H4 (cell line): ENCODE results near the gene SLC7A6. TPM values are rescaled to one million over a fixed set of nuclear protein-coding genes. Genes with fewer than 3 reads are reported as not detected.

ENCODE experiments used
- DNase-seq: peaks from one replicate; pipeline ENCODE4 v3.0.0-alpha.2; 2015; ENCODE audit warnings: low spot score
- total RNA-seq: library from RNA; depleted of rRNA; stranded (reverse); fragments of >200 nt; shearing (Covaris generic); gene quantifications from 2 replicates; pipeline ENCODE4 v1.2.3, GENCODE V29; 2014

Gene SLC7A6
- total RNA-seq, 1 experiment from 2014 or later, result 20.7 TPM

DNA sequence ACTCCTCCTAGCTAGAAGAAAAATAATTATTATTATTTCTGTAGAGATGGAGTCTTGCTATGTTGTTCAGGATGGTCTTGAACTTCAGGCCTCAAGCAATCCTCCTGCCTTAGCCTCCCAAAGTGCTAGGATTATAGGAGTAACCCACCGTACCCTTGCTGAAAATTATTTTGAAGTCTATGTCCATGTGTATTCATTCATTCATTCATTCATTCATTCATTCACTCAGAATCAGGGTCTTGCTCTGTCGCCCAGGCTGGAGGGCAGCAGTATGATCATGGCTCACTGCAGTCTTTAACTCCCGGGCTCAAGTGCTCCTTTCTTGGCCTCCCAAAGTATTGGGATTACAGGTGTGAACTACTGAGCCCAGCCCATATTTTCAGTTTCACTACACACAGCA lies 42.3 kb downstream of the SLC7A6 start:
- no peak for DNase-seq

DNA sequence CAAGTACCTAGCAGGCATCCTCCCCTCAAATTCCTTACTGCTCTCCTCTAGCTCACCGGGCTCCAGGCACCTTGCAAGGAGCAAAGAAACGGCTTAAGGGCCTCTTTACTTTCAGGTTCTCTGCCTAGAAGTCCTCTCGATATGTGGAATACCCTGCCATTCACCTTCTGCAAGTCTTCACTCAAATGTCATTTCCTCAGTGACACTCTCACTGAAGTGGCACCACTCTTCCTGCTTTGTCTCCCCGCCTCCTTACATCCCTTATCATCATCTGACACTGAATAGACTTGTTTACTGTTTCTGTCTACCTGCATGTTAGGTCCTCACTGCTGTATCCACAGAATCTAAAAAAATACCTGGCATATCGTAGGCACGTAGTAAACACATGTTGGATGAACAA lies 45.5 kb downstream of the SLC7A6 start:
- DNase-seq, result no peak

DNA sequence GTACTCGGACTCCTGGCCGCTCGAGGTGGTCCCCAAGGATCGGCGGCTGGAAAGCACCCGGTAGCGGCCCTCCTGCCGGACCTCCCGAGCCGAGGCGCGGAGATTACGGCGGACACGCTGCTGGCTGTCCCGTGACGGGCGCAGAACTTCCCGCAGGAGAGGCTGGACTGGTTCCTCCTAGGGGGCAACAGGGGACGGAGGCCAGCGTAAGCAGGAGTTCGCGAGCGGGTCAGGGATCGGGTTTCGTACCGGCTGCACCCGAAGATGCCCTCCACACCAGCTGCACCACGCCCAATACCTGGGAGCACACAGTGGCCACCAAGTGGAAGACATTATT lies 46.1 kb downstream of the SLC7A6 start:
- no peak for DNase-seq

DNA sequence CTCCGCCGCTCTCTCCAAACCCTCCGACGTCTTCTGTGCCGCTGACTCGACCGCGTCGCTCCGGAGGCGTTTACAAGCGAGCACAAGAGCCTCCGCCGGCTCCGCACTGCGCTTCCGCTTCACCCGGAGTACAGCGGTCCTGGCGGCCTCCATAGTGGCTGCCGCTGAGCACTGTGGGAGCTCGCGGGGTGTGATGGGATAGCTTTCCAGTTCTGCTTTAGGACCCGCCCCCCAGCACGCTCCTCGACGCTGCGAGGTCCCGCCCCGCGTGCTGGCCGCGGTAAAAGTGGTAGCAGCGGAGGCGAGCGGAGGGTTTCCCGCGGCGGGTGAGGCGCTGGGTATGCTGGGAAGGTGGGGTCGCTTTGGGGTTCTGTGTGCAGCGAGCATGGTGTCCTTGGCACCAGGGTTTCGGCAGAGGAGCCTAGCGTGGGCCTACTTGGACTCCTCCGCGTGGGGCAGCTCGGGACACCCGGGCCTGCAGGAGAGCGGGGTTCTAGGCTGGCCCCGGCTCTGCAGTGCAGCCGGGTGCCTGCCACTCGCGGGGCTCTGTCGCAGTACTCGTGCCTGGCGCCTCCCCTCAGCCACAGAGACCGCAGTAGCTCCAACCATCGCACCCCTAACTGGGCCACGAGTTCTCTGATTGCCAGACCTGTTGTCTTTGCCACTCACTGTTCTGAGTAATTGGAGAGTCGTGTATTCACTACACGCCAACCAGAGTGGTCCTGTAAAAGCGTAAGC lies 46.6 kb downstream of the SLC7A6 start, which contains the start of the genes PRMT7 and SLC7A6OS:
Gene PRMT7 (plus strand): TSS at position 246 of the 738 bp plus-strand sequence. CDS start 4,961 bp downstream, outside the sequence.
Gene SLC7A6OS (minus strand): TSS at position 173 of the 738 bp plus-strand sequence. CDS start 20 bp downstream, at position 153.
- peak; percentile 84 for DNase-seq

DNA sequence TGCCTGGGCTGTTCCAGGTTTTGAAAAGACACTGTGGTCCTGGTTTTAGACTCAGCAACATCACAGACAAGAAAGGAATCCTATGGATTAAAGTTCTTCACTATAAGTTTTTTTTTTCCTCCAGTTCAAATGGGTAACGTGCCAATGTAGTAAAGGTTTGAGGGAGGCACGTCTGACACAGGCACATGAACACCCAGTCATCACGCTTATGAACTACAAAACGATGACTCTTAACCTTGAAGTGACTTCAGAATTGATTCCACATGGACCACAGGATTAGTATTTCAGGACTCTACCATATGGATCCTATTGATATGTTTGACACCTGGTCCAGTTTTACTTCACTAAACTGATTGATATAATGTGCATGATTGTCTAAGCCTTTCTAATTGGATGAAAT lies 48.8 kb downstream of the SLC7A6 start:
- no peak for DNase-seq

DNA sequence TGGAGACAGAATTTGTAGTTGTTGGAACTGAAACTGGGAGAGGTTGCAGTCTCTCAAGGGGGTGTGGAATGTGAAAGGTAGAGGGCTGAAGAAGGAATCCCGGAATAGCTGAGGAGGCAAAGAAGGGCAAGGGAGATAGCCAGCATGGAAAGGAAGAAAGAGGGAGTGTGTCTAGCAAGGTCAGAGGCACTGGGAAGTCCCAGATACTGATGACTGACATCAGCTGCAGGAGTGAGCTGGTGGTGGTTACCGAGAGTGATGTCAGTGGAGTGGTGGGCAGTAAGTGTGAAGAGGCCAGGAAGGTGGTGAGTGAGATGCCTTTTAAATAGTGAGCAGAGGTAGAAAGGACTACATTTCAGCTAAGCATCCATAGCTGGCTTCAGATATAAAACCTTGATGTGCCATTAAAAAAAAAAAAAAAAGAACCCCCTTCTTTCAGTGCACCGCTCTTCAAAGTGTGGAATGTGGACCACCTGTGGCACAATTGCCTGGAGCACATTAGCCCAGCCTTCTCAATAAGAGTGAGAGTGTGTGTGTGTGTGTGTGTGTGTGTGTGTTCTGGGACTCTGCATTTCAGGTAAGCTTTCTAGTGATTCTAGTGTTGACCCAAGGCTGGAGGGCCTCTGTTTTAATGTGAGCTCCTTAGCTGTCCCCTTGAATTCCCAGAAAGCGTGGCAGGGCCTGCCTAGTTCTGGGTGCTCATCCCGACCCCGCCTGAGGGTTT lies 55.0 kb downstream of the SLC7A6 start:
- DNase-seq, result no peak

DNA sequence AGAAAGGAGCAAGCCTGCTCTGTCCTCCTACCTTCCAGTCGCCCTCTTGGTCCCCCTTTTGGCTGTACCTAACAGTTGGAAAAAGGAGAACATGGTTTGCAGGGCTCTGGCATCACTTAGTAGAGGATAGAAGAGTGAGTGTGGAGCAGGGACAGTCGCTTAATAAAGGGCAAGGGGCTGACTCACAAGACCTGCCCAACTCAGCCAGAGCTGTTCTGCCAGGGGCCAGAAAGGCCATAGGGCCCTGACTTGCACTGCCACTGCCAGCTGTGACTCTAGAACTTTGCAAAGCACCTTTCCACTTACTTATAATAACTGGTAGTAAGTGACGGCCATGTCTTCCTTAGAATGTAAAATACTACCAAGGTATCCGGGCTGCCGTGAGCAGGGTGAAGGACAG lies 60.0 kb downstream of the SLC7A6 start:
- no peak for DNase-seq

DNA sequence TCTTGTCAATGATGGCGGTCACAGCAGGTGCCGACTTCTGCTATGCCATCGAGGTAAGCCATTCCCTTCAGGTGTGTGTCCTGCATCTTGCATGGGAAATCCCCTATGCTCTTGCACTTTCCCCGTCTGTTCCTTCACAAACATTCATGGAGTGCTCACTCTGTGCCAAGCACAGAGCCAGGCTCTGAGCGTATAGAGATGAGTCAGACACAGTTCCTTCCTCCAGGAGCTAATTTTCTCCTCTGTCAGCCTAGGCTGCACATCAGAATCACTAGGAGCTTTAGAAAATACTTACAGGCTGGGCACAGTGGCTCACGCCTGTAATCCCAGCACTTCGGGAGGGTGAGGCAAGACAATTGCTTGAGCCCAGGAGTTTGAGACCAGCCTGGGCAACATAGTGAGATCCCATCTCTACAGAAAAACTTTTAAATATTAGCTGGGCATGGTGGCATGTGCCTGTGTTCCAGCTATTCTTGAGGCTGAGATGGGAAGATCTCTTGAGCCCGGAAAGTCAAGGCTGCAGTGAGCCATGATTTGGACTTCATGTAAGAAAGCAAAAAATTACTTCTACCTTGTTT lies 60.5 kb downstream of the SLC7A6 start:
- no peak for DNase-seq

DNA sequence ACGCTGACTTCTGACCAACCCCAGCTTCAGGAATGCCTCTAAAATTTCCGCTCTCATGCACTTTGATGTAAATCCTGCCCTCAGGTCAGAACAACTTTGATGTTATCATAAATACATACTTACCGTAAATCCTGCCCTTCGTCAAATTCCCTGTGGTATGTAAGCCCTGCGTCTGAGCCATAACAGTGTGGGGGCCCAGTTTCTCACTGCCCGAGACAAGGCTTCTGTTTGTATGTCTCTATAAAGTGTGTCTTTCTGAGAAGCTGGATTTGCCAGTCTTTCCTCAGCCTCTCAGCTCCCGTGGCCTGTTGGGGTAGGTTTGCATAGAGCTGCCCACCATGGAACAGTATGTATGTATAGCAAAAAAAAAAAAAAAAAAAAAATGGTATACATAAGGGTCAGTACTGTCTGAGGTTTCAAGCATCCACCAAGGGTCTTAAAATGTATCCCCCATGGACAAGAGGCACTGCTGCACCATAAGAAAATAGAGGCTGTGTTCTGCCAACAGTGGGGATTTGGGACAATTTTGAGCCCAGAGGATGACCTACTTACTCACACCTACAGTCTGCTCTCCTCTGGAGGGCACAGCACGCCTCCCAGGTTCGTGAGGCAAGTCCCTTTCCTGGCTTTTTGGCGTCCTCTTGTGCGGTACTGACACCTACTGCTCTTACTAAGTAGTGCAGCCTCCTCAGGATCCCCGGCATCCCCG lies 64.0 kb downstream of the SLC7A6 start:
- DNase-seq, result peak; percentile 77

DNA sequence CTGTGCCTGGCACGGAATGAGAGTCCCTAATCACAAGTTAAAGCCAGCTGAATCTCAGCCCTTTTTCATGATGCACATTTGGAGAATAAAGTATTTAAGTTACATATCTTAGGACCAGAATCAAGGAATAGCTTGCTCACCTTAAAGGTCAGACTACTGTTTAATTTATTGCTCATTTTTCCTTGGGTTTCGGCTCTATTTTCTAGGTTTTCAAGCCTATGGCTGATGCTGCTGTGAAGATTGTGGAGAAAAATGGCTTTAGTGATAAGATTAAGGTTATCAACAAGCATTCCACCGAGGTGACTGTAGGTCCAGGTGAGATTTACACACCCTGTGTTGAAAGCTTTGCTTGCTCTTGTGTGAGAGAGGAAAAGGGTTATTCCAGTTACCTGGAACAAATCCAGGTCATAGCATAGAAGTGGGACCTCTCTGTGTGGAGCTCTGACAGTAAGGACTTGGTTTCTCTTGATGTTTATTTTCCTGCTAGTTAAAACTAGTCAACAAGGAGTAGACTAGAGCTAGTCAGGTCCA lies 64.6 kb downstream of the SLC7A6 start:
- DNase-seq, result no peak

DNA sequence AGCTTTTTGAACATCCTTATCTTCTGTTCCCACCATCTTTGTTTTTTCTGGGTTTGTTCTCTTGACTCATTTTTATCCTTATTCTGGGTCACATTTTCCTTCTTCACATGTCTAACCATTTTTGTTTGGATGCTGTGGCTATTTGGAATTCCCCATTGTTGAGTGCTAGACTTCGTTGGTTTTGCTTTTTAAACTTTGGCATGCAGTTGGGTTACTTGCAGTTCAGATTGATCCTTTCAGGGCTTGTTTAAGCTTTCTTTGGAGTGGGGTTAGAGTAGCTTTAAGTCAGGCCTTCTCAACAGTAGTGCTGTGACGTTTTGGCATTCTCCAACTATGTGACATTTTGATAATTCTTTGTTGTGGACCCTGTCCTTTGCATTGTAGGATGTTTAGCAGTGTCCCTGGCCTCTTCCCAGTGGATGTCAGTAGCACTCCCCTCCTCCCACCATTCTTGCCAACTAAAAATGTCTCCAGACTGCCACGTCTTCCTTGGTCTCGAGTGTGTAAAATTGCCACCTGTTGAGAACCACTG lies 67.6 kb downstream of the SLC7A6 start:
- DNase-seq, result no peak

DNA sequence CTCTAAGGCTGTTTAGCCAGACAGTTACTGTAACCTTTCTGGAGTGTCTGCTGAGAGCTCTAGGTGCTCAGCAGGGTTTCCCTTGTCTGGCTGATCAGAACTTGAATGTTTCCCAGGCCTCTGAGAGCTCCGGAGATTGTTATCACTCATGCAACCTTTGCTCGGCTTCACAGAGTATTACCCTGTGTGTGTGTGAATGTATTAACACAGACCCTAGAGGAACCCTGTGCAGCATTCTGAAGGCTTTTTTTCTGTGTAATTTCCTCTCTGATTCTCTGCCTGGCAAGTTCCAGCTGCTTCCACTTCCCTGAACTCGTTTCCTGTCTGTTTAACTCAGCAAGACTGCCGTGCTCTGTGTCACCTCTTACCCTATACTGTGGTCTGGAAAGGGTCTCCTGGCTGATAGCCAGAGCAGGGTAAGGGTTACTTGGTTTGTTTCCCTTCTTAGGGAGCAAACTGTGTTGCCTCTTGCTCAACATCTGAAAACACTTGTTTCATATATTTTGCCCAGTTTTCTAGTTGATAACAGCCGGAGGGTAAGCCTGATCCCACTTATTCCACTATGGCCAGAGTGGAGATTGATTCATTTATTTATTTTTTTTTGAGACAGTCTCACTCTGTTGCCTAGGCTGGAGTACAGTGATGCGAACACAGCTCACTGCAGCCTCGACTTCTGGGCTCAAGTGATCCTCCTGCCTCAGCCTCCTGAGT lies 68.2 kb downstream of the SLC7A6 start:
- DNase-seq, result no peak

DNA sequence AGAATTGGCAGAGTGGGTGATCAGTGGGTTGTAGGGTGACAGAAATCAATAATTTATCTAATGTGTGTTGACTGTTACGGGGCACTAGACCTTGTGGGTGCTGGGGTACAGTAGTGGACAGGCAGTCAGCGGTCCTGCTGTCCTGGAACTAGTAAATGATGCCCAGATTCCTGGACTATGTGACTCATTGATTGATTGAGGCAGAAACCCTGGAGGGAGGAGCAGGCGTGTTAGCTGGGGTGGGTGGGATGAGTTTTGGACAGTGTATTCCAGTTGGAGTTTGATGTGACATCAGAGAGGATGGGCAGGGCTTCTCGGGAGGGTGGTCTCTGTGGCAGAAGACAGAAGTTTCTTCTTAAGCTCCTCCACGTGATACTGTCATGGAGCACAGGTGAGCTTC lies 70.8 kb downstream of the SLC7A6 start:
- no peak for DNase-seq

DNA sequence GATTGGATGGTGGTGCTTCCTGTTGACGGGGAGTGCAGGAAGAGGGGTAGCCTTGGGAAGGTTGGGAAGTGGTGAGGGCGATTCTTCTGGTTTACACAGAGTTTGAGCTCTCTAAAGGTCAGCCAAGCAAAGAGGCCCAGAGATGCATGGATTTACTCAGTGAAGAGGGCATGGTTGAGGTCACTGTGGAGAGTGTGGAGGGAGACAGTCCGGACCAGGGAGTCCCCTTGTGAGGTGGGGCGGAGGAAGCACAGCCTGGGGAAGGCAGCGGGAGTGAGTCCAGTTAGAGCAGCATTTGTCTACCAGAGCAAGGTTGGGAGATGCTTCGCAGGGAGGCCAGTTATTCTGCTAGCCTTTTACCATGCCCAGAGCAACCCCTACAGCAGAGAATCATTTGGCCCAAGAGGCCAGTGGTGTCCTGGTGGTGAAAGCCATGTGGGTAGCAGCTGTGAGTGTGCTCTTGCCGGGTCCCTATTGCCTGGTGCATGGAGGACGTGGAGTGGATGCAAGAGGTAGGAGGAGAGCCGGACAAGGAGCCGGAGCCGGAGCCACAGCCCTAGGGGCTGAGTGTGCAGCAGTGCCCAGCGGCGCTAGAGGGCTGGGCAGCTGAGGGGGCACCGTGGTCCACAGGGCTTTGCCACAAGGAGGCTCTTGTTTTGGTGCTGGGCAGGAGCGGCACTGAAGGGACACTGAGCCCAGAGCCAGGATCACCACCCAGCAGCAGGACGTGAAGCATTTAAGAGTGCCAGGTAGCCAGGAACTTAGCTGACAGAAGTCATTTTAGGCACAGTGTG lies 74.2 kb downstream of the SLC7A6 start:
- no peak for DNase-seq

DNA sequence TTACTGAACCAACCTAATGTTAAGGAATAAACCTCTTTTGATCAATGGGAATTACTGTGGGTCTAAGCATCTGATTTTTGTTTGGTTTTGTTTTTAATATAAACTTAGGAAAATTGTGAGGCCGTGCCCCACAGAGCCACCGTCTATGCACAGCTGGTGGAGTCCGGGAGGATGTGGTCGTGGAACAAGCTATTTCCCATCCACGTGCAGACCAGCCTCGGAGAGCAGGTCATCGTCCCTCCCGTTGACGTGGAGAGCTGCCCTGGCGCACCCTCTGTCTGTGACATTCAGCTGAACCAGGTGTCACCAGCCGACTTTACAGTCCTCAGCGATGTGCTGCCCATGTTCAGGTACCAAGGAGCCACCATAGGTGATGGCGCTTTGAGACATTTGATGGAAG lies 74.9 kb downstream of the SLC7A6 start:
- no peak for DNase-seq

DNA sequence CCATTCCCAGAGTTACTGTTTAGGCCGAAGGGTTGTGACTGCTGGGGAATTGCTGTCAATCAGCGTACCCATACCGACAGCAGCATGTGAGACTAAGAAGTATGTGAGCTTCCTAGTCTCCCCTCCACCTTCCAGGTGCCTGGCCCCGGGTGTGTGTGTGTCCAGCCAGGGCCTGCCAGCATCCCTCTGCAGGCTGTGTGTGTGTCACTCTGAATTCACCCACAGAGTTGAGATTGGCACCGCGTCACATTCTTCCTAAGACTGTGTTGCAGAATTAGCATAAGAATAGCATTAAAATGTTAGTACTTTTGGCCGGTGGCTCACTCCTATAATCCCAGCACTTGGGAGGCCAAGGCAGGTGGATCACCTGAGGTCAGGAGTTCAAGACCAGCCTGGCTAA lies 78.3 kb downstream of the SLC7A6 start:
- no peak for DNase-seq

DNA sequence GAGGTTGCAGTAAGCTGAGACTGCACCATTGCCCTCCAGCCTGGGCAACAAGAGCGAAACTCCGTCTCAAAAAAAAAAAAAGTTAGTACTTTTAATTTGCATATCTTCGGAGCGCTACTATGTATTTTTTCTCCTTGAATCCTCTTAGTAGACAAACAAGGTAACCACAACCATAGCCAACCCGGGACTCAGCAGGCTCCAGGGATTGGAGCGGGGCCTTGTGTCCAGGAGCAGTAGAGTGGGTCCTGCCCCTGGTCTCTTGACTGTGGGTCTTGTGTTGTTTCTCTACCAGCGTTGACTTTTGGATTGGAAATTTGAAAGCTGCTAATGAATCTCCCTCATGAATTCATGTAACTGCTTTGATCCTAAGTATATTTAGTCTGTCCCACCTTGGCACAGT lies 78.8 kb downstream of the SLC7A6 start:
- DNase-seq, result no peak

DNA sequence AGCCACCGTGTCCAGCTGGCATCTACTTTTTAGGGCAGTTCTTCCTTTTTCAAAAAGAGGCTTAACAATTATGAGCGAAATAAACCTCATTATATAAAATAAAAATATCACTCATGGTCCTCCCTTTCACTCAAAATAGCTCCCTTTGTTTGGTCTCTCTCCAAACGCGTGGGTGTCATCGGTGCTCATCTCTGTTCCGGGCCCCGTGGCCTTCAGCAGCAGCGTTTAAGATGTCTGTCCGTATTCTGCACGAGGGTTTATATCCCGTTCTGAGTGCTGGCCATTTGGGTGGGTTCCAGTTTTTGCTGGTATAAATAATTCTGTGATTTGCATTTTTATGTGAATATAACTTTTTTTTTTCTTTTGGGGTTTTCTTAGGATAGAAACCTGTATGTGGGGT lies 79.9 kb downstream of the SLC7A6 start:
- DNase-seq, result no peak

DNA sequence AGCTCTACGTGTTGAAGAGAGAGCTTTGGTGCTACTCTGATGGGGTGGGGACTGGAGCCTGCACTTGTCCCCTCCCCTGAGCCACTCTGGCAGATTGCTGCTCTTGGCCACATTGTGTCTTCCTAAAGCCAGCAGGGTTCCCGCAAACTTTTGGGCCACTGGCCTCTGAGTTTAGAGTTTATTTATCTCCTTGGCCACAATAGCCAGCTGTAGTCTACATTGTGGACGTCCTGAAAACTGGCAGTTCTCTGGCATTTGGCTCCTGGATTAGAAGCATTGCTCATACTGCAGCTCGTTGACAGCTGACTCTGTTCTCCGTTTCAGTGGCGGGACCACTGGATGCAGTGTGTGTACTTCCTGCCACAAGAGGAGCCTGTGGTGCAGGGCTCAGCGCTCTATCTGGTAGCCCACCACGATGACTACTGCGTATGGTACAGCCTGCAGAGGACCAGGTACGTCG lies 81.1 kb downstream of the SLC7A6 start:
- DNase-seq, result no peak

DNA sequence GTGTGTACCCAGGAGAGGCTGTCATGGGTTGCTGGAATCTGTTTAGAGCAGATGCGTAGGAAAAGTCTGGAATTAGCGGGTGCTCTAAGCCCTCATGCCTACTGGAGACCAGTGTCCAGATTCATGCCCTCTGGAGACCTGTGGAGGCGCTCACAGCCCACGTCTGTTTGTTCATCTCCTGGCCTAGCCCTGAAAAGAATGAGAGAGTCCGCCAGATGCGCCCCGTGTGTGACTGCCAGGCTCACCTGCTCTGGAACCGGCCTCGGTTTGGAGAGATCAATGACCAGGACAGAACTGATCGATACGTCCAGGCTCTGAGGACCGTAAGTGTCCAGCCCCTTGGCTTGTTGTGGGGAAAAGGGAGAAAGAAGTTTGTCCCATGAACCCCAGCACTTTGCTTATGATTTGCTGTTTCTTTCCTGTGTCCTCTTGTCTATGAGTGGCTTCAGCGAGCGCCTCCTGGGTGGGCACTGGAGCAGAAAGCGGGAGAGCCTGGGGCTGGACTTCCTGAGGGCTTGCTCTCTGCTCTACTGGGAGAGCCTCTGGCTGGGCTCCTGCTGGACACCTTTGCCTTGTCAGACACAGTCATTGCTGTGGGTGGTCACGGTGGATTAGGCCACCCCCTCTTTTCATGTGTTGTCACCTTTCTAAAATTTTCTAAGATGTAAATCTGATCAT lies 81.8 kb downstream of the SLC7A6 start:
- DNase-seq, result no peak
